GM13977 (cell line): ENCODE results near the gene COMMD3.
"Not testable (repeated sequence)": the region's sequence is repeated elsewhere in the genome, so short reads cannot be mapped to it uniquely, and the experiment has no call there.

ENCODE experiments used
- DNase-seq: peaks from one replicate; pipeline ENCODE4 v3.0.0; 2012; ENCODE audit warnings: low spot score
- CTCF ChIP-seq: IDR thresholded peaks from 2 replicates; pipeline ENCODE4 v1.5.1; 2012; ENCODE audit warnings: mild to moderate bottlenecking, control low read depth; ENCODE audit not compliant: insufficient read depth; ENCODE audit errors: extremely low read depth, missing control alignments
- in situ Hi-C: fragments of 300-500 bp; cut with MboI; formaldehyde crosslinking; loops from one replicate; pipeline ENCODE4 v1.12.0; 2022; ENCODE audit warnings: low sequenced_read_pairs, low pct_unique_long_range_greater_than_20kb, mixed read lengths, inconsistent platforms; ENCODE audit not compliant: unreplicated experiment

The COMMD3 gene

GRCh38 chr10:22345301-22346095 is 29.3 kb downstream of the COMMD3 start, which contains the start of gene SPAG6:
TSS of gene SPAG6 (plus strand) at chr10:22345496. CDS start at chr10:22345612, 116 bp downstream.
- TF ChIP-seq CTCF, result no peak
- peak; percentile 77 for DNase-seq
- in situ Hi-C loops, result no loop called here

- no peak for TF ChIP-seq CTCF
- DNase-seq, result no peak
- in situ Hi-C loops, result no loop called here
Observed at GRCh38 chr10:22346096-22346661, 30.0 kb downstream of the COMMD3 start.

GRCh38 chr10:22349755-22350154 is 33.6 kb downstream of the COMMD3 start:
- in situ Hi-C loops, result no loop called here
- TF ChIP-seq CTCF, result no peak
- no peak for DNase-seq

- in situ Hi-C loops, result no loop called here
- DNase-seq, result no peak
- no peak for TF ChIP-seq CTCF
Observed at GRCh38 chr10:22351131-22351703, 35.0 kb downstream of the COMMD3 start.

- TF ChIP-seq CTCF, result no peak
- in situ Hi-C loops, result no loop called here
- no peak for DNase-seq
Observed at GRCh38 chr10:22356324-22356873, 40.2 kb downstream of the COMMD3 start.

GRCh38 chr10:22357770-22358169 is 41.6 kb downstream of the COMMD3 start:
- DNase-seq, in situ Hi-C loops: not testable (repeated sequence)

- DNase-seq, result no peak
- in situ Hi-C loops, result no loop called here
- no peak for TF ChIP-seq CTCF
Observed at GRCh38 chr10:22363305-22363704, 47.1 kb downstream of the COMMD3 start.
